Astrocyte (in vitro differentiated cells and primary cell): ENCODE data around the gene TMEM217.

Experiments
- EZH2 ChIP-seq: IDR thresholded peaks from 2 replicates; pipeline ENCODE4 v1.6.1; 2012; ENCODE audit warnings: mild to moderate bottlenecking, low read length, inconsistent platforms; ENCODE audit not compliant: insufficient read depth
- TF ChIP-seq, protein P1 (sequence below): IDR thresholded peaks from 2 replicates; pipeline ENCODE4 v1.5.1; 2011; ENCODE audit warnings: low read depth, mild to moderate bottlenecking, inconsistent platforms, low read length, moderate library complexity; ENCODE audit not compliant: insufficient read depth

DNA sequence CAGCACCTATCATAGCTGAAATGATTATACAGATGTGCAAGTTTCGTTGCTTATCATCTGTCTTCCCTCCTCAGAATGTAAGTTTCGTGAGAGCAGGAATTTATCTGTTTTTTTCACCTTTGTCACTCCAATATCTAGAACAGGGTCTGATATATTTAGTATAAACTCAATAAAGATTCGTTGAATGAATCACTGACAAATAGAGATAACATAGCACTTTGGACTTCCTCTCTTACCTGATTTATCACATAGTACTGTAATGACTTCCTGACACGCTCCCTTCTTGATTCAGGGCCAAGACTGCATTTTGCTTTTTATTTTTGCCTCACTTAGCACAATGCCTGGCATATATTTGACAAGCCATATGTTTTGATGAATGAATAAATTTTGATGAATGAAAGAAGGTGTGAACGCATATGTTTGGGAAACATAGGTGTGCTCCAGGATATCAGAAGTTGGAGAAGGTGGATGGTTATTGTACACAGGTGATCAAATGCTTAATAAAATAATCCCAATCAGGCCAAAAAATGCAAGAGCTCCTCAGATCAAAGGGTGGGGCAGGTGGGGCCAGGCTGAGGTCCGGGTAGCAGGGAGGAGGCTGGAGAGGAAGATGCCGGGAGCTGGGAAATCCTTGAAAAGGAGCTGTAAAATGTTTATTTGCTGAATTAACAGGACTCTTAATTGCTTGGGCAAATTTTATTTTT, 55.0 kb downstream of the TMEM217 start:
- TF ChIP-seq EZH2 = no peak
- TF ChIP-seq, protein P1, sequence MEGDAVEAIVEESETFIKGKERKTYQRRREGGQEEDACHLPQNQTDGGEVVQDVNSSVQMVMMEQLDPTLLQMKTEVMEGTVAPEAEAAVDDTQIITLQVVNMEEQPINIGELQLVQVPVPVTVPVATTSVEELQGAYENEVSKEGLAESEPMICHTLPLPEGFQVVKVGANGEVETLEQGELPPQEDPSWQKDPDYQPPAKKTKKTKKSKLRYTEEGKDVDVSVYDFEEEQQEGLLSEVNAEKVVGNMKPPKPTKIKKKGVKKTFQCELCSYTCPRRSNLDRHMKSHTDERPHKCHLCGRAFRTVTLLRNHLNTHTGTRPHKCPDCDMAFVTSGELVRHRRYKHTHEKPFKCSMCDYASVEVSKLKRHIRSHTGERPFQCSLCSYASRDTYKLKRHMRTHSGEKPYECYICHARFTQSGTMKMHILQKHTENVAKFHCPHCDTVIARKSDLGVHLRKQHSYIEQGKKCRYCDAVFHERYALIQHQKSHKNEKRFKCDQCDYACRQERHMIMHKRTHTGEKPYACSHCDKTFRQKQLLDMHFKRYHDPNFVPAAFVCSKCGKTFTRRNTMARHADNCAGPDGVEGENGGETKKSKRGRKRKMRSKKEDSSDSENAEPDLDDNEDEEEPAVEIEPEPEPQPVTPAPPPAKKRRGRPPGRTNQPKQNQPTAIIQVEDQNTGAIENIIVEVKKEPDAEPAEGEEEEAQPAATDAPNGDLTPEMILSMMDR = no peak
